Measurements from ENCODE around the gene CLIP2. TPM values are rescaled to one million over a fixed set of nuclear protein-coding genes. Genes with fewer than 3 reads are reported as not detected.

Gene CLIP2
- total RNA-seq, 6 experiments from 2014 or later: 27.9 to 37.5 (median 34.5) TPM

DNA sequence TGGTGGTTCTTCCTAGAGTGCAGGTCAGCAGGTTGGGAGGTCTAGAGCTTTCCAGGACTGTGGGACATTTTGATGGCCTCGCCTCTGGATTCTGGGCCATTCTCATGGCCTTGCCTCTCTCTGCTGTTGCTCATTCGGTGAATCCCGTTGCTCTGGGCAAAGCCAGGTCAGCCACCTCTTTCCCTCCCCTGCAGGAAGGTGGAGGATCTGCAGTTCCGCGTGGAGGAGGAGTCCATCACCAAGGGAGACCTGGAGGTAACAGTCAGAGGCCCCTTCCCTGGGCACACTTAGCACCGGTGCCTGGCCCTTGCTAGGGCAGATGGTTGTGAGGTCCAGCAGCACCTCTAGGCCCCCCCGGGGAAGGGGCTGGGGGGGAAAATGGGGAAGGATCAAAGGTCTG, 74.9 kb downstream of the CLIP2 start:
- Mint-ChIP-seq H3K4me3 (no peak overlapping the region), H3K9me3 (no peaks in the 10 kb centered on the region), H3K27me3 (ENCODE audit: insufficient read depth) (peaks cover 4% of the 10 kb centered on the region), H3K27ac (no peak overlapping the region), H3K4me1 (ENCODE audit: low read depth) (peaks cover 6% of the 10 kb centered on the region), H3K36me3 (ENCODE audit: low read depth) (peaks cover 15% of the 10 kb centered on the region)
- TF ChIP-seq, protein P1, sequence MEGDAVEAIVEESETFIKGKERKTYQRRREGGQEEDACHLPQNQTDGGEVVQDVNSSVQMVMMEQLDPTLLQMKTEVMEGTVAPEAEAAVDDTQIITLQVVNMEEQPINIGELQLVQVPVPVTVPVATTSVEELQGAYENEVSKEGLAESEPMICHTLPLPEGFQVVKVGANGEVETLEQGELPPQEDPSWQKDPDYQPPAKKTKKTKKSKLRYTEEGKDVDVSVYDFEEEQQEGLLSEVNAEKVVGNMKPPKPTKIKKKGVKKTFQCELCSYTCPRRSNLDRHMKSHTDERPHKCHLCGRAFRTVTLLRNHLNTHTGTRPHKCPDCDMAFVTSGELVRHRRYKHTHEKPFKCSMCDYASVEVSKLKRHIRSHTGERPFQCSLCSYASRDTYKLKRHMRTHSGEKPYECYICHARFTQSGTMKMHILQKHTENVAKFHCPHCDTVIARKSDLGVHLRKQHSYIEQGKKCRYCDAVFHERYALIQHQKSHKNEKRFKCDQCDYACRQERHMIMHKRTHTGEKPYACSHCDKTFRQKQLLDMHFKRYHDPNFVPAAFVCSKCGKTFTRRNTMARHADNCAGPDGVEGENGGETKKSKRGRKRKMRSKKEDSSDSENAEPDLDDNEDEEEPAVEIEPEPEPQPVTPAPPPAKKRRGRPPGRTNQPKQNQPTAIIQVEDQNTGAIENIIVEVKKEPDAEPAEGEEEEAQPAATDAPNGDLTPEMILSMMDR (IDR thresholded peaks at IDR 0.05): peak; percentile 57
- peak; percentile 11 for DNase-seq

DNA sequence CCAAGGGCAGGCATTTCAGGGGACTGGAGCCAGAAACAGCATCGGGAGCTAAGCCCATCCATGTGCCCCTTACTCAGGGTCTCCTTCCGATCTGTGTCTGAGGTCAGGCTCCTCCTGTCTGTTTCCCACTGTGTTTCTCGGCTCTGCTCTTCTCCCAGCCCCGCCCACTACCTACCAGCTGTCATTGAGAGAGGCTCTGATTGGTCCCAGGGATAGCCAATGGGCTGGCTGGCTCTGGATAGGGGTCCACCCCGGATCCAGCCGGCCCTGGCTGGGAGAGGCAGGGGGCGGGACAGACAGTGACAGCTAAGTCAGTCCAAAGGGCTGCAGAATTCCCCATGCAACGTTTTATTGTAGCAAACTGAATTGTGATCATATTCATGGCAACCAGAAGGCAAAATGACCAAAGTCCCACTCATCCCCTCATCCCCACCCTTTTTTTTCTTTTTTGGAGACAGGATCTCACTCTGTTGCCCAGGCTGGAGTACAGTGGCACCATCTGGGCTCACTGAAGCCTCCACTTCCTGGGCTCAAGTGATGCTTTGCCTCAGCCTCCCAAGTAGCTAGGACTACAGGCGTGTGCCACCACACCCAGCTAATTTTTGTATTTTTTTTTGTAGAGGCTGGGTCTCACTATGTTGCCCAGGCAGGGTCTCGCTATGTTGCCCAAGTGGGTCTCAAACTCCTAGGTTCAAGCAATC, 76.3 kb downstream of the CLIP2 start:
- H3K9me3 Mint-ChIP-seq: no peaks in the 10 kb centered on the region
- H3K4me3 Mint-ChIP-seq: no peak overlapping the region
- H3K36me3 Mint-ChIP-seq (ENCODE audit: low read depth): peaks cover 15% of the 10 kb centered on the region
- no peak overlapping the region; the same call in 1 of the 2 replicates for H3K27ac Mint-ChIP-seq
- TF ChIP-seq, protein P1 (IDR thresholded peaks at IDR 0.05): no peak
- peak; percentile 34 for DNase-seq
- no peaks in the 10 kb centered on the region for H3K27me3 Mint-ChIP-seq (ENCODE audit: insufficient read depth)
- H3K4me1 Mint-ChIP-seq (ENCODE audit: low read depth): peaks cover 6% of the 10 kb centered on the region

GRCh38 chr7:74371381-74372341, 82.5 kb downstream of the CLIP2 start:
- peaks cover 4% of the 10 kb centered on the region; the same call in 1 of the 2 replicates for H3K36me3 Mint-ChIP-seq (ENCODE audit: low read depth)
- no peak for DNase-seq
- H3K27me3 Mint-ChIP-seq (ENCODE audit: insufficient read depth): no peaks in the 10 kb centered on the region; the same call in 1 of the 2 replicates
- H3K4me1 Mint-ChIP-seq (ENCODE audit: low read depth): no peaks in the 10 kb centered on the region
- no peaks in the 10 kb centered on the region for H3K9me3 Mint-ChIP-seq
- no peak overlapping the region for H3K4me3 Mint-ChIP-seq
- no peak overlapping the region for H3K27ac Mint-ChIP-seq
- TF ChIP-seq, protein P1 (IDR thresholded peaks at IDR 0.05): no peak

GRCh38 chr7:74372511-74373111, 83.4 kb downstream of the CLIP2 start:
- Mint-ChIP-seq H3K4me1 (ENCODE audit: low read depth) (no peaks in the 10 kb centered on the region), H3K27me3 (ENCODE audit: insufficient read depth) (no peaks in the 10 kb centered on the region; the same call in 1 of the 2 replicates), H3K9me3 (no peaks in the 10 kb centered on the region), H3K4me3 (no peak overlapping the region), H3K27ac (no peak overlapping the region), H3K36me3 (ENCODE audit: low read depth) (peaks cover 4% of the 10 kb centered on the region; the same call in 1 of the 2 replicates)
- TF ChIP-seq, protein P1 (IDR thresholded peaks at IDR 0.05): no peak
- DNase-seq: no peak

- peaks cover 4% of the 10 kb centered on the region; the same call in 1 of the 2 replicates for H3K36me3 Mint-ChIP-seq (ENCODE audit: low read depth)
- H3K4me1 Mint-ChIP-seq (ENCODE audit: low read depth): no peaks in the 10 kb centered on the region
- no peak overlapping the region for H3K4me3 Mint-ChIP-seq
- TF ChIP-seq, protein P1 (IDR thresholded peaks at IDR 0.05): no peak
- H3K27ac Mint-ChIP-seq: no peak overlapping the region
- DNase-seq: no peak
- H3K9me3 Mint-ChIP-seq: no peaks in the 10 kb centered on the region
- H3K27me3 Mint-ChIP-seq (ENCODE audit: insufficient read depth): no peaks in the 10 kb centered on the region; the same call in 1 of the 2 replicates
Observed at GRCh38 chr7:74373536-74373935, 84.3 kb downstream of the CLIP2 start.
